Activated naive CD4-positive, alpha-beta T cell (primary cell): ENCODE data around the gene NCOA3.
"Not testable (repeated sequence)": the region's sequence is repeated elsewhere in the genome, so short reads cannot be mapped to it uniquely, and the experiment has no call there.

Experiments
- DNase-seq, 4 experiments: peaks; one replicate each; lab custom pipeline; 2025; lab: John Stamatoyannopoulos, UW

NCOA3 gene

DNA sequence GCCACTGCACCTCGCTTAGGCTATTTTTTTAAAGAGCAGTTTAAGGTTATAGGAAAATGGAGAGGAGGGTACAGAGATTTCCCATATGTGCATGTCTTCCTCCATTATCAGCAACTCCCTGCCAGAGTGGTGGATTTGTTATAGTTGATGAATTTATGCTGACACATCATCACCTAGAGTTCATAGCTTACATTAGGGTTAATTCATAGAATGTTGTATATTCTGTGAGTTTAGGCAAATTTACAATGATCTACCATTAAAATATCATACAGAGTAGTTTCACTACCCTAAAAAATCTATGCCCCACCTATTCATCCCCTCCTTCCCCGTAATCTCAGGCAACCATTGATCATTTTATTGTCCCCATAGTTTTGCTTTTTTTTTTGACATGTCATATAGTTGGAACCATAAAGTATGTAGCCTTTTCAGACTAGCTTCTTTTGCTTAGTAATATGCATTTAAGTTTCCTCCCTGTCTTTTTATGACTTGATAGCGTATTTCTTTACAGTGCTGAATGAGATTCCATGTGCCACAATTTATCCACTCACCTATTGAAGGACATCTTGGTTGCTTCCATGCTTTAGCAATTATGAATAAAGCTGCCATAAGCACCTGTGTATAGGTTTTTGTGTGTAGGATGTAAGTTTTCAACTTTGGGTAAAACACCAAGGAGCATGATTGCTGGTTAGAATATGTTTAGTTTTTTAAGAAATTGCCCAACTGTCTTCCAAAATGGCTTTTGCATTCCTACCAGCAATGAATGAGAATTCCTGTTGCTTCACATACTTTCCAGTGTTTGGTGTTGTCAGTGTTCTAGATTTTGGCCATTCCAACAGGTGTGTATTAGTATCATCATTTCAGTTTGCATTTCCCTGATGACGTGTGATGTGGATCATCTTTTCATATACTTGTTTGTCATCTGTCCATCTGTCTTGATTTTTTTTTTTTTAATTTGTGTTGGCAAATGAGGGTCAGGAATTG is 60.2 kb downstream of the NCOA3 start:
- DNase-seq, result no peak

GRCh38 chr20:47566269-47566668 is 64.6 kb downstream of the NCOA3 start:
- no peak for DNase-seq

DNA sequence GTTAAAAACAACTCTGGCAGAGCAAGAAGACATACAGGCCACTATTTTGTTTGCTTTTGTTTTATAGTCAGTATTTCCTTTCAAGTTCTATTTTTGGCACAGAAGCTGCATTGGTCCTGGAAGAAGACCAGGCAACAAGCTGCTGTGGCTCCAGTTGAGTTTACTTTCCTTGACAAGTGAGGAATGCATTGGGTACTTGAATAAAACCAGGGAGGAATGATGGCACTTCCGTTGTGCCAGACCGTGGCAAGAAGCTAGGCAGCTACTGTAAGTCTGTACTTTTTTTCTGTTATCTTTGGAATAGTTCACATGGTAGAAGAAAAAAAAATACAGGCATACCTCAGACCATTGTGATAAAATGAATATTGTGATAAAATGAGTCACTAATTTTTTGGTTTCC is 66.3 kb downstream of the NCOA3 start:
- DNase-seq, result no peak

GRCh38 chr20:47568837-47569410 is 67.2 kb downstream of the NCOA3 start:
- no peak for DNase-seq

DNA sequence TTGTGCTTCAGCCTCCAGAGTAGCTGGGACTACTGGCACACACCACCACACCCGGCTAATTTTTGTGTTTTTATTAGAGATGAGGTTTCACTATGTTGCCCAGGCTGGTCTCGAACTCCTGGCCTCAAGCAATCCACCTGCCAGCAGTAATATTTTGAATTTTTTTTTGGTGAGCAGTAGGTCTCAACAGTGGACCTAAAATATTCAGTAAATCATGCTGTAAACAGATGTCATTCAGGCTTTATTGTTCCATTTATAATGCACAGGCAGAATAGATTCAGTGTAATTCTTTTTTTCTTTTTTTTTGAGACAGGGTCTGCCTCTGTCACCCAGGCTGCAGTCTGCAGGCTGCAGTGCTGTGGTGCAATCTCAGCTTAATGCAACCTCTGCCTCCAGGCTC is 69.7 kb downstream of the NCOA3 start:
- DNase-seq, result no peak

DNA sequence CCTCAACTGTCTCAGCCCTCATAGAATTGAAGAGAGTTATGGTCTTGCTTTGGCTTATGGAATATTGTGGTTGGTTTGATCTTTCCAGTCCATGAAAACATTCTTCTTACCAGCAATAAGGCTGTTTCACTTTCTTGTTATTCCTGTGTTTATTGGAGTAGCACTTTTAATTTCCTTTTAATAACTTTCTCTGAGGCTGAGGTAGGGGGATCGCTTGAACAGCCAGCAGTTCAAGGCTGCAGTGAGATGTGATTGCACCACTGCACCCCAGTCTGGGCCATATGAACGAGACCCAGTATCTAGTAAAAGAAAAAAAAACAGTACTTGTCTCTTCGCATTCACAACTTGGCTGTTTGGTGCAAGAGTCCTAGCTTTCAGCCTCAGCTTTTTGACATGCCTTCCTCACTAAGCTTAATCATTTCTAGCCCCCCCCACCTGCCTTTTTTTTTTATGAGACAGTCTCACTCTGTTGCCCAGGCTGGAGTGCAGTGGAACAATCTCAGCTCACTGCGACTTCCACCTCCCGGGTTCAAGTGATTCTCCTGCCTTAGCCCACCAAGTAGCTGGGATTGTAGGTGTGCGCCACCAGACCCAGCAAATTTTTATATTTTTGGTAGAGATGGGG is 70.5 kb downstream of the NCOA3 start:
- DNase-seq, result no peak

GRCh38 chr20:47573559-47573958 is 71.9 kb downstream of the NCOA3 start:
- DNase-seq, result no peak

DNA sequence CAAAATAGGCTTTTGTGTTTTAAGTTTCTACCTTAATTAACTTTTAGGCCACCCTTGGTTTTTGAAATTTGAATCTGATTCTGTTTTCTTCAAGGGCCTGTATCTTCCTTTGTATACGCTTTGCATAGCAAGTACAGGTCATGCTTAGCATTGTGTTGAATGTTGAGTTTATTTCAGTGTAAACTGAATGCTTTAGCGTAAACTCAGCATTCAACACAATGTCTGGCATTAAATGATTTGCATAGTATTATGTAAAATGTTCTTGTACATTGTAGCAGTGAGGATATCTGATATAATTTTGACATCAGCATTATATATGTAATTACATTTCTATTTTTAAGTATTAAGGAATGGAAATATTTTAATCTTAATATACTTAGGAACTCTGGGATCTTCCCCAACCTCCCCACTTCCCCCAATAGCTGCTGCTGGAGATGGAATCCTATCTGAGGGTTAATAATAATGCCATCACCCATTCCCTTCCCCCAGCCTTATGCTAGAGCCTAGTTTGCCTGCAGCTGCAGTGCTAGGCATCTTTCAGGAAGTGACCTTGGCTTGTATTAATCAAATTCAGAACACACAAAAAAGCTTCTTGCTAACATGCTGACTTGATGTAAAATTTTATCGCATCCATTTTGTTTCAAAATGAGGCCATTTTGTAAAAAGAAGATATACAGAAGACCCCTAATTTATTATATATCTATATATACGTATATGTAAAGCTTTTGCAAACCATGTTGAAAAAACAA is 73.1 kb downstream of the NCOA3 start:
- no peak for DNase-seq

GRCh38 chr20:47576516-47577033 is 74.9 kb downstream of the NCOA3 start:
- DNase-seq, result no peak

DNA sequence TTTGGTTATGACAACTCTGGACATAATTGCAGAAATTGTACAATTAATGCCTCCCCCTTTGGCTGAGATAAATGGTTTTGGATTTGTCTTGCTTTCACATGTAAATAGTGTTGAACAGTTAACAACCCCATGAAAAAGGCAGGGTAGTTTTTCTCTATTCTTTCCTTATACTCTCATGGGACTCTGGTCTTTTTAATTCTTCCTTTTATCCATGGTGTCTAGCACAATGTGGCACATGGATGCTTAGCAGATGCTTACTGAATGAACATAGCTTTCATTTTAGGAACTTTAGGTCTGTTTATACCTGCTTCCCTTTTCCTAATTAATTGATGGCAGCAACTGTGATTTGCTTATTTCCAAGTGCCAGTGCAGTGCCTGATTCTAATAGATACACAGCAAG is 75.6 kb downstream of the NCOA3 start:
- no peak for DNase-seq

- DNase-seq, result no peak
Measured at GRCh38 chr20:47578543-47578942, 76.9 kb downstream of the NCOA3 start.

DNA sequence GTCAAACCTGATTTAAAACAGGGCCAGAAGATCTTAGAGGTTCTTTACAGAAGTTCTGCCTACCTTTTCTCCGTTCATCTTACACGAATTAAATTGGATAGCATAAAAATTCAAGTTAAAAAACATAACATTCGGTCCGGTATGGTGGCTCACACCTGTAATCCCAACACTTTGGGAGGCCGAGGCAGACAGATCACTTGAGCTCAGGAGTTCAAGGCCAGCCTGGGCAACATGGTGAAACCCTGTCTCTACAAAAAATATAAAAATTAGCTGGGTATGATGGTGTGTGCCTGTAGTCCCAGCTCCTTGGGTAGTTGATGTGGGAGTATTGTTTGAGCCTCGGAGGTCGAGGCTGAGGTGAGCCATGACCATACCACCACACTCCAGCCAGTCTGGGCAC is 79.0 kb downstream of the NCOA3 start:
- not testable (repeated sequence) for DNase-seq

DNA sequence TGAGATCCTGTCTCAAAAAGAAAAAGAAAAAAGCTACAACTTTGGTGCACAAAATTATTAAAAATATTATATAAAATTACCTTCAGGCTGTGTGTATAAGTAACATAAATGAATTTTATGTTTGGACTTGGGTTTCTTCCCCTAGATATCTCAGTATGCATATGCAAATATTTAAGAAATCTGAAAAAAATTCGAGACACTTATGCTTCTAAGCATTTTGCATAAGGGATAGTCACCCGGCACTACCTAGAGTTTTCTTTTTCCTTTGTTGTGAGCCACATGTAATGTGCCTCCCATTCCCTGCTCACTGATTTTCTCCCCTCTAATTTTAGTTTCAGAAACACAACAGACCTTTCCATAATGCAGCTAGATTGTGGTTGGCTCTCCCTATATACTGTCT is 79.4 kb downstream of the NCOA3 start:
- DNase-seq, result no peak

DNA sequence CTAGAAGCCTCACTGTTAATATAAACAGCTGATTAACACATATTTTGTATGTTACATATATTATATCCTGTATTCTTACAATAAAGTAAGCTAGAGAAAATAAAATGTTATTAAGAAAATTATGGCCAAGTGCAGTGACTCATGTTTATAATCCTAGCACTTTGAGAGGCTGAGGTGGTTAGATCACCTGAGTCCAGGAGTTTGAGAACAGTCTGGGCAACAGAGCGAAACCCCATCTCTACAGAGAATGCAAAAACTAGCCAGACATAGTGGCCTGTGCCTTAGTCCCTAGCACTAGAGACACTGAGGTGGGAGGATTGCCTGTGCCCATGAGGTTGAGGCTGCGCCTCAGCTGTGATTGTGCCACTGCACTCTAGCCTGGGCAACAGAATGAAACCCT is 81.9 kb downstream of the NCOA3 start:
- DNase-seq, result no peak

DNA sequence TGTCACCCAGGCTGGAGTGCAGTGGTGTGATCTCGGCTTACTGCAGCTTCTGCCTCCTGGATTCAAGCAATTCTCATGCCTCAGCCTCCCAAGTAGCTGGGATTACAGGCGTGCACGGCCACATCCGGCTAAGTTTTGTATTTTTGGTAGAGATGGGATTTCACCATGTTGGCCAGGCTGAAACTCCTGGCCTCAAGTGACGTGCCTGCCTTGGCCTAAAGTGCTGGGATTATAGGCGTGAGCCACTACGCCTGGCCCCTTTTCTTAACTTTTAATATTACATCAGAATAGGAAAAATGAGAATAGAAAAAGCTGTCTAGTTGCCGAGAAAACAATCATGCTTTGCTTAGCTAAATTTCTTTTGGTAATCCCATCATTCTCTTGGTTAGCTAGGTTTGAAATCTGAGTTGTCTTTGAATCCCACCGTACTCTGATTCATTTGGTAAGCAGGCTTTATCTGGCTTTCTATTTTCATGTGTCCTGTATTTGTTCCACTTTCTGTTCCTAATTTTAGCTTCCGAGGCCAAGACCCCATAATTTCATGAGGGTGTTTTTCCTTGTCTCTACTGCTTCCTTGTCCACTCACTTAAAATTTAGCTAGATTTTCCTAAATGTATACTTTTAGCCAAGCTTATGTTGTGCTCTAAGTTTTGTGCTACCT is 83.5 kb downstream of the NCOA3 start:
- DNase-seq, result no peak

- DNase-seq, result no peak
Measured at GRCh38 chr20:47586649-47587294, 85.1 kb downstream of the NCOA3 start.

- no peak for DNase-seq
Measured at GRCh38 chr20:47588158-47588557, 86.5 kb downstream of the NCOA3 start.

DNA sequence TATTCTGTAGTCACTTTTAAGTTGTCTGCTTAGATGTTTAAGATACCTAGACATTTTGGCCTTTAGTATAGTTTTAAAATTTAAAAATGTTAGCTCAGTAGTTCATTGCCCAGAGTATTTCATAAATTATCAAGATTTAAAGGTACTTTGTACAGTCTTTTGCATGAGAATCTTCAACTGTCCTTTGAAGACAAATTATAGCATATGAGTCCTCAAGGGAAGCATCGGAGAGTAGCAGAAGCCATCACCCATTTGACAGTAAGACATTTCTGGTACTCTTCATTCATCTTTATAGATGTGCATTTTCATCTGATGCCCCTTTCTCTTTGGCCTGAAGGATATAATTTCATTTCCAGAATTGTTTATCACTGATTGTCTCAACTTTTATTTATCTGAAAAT is 89.5 kb downstream of the NCOA3 start:
- no peak for DNase-seq

- DNase-seq, result no peak
Measured at GRCh38 chr20:47594157-47594556, 92.5 kb downstream of the NCOA3 start.

DNA sequence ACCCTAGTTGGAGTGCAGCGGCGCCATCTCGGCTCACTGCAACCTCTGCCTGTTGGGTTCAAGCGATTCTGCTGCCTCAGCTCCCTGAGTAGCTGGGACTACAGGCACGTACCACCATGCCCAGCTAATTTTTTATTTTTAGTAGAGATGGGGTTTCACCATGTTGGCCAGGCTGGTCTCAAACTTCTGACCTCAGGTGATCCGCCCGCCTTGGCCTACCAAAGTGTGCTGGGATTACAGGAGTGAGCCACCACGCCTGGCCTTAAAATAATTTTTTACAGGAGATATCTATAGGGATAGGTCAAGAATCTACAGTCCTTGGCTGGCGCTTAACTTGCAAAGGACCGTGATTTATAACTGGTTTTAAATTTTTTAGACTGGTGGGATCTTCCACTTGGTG is 93.5 kb downstream of the NCOA3 start:
- not testable (repeated sequence) for DNase-seq

DNA sequence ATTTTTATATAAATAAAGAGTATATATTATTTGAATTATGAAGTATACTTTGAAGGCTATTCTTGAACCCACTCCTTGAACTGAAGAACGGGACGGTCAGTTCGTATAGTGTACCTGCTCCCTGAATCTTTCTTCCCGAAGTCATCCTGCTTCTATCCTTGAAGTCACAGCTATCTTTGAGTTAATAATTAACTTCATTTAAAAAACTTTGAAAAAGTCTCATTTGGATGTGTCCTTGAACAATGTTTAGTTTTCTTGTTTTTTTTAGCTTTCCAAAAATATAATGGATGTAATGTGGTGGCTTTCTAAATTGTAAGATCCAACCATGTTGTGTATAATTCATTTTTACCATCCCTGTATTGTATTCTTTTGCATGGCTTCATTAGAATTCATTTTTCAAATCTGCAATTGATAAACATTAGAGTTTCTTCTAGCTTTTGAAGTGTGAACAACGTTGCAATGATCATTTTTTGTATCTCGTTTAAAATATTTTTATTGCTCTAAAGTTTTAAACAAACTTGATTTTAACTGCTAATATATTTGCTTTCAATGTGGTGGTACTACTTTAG is 94.4 kb downstream of the NCOA3 start:
- DNase-seq, result no peak
